BLaER1 (cell line): Measurements from ENCODE around the gene XCL2.
"Not testable (repeated sequence)": the region's sequence is repeated elsewhere in the genome, so short reads cannot be mapped to it uniquely, and the experiment has no call there.

ENCODE experiments used
- H3K27ac ChIP-seq: shearing (Covaris generic); formaldehyde crosslinking; 2 replicates; pipeline ENCODE4 v1.8.1; 2022
- H3K27me3 ChIP-seq: shearing (Covaris generic); formaldehyde crosslinking; 2 replicates; pipeline ENCODE4 v1.8.1; 2022
- H3K36me3 ChIP-seq: shearing (Covaris generic); formaldehyde crosslinking; 2 replicates; pipeline ENCODE4 v1.8.1; 2022
- H3K4me1 ChIP-seq: shearing (Covaris generic); formaldehyde crosslinking; 2 replicates; pipeline ENCODE4 v1.8.1; 2022
- H3K4me2 ChIP-seq: shearing (Covaris generic); formaldehyde crosslinking; 2 replicates; pipeline ENCODE4 v1.8.1; 2022
- H3K4me3 ChIP-seq: shearing (Covaris generic); formaldehyde crosslinking; 2 replicates; pipeline ENCODE4 v1.8.1; 2022
- H3K9ac ChIP-seq: shearing (Covaris generic); formaldehyde crosslinking; 2 replicates; pipeline ENCODE4 v1.8.1; 2022
- H3K9me3 ChIP-seq: shearing (Covaris generic); formaldehyde crosslinking; 2 replicates; pipeline ENCODE4 v1.8.1; 2022
- H4K20me1 ChIP-seq: shearing (Covaris generic); formaldehyde crosslinking; 2 replicates; pipeline ENCODE4 v1.8.1; 2022
- Cebpa-rat ChIP-seq: shearing (Covaris generic); IDR thresholded peaks from 2 replicates; pipeline ENCODE4 v1.8.1; 2022

The XCL2 gene

DNA sequence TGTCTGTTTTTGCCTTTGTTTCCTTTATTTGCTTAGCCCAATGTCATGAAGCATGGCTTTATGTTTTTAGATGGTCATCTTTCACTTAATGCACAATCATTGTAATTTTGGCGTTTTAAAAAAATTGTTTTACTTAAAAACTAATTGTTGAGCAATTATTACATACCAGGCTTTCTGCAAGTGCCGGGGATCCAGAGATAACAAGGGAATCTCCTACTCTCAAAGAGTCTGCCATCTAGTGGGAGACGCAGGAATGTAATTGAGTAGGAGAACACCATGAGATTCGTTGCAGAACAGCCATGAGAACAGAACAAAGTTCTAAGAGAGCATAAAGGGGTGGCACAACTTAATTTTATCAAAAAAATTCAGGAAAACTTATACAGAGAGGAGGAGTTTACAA lies 30.4 kb upstream of the XCL2 start:
- not testable (repeated sequence) for H4K20me1 ChIP-seq, H3K9me3 ChIP-seq, H3K4me3 ChIP-seq, H3K9ac ChIP-seq, H3K27ac ChIP-seq, H3K4me1 ChIP-seq, H3K4me2 ChIP-seq, H3K36me3 ChIP-seq, H3K27me3 ChIP-seq

DNA sequence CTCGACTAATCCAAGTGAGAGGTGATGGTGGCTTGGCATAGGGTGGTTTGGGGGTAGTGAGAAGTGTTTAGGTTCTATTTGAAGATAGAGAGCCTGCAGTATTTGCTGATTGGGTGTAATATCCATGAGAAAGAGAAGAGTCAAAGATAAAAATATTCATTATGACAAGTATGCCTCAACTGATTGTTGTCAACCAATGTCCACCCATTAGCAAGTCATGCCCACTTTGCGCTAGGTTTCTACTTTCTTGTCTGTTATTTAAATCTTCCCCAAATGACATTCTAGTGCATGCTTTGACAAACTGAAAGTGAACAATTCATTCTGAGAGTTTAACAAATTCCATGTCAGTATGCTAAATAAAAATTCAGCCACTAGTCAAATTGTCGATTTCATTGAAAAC lies 28.8 kb upstream of the XCL2 start:
- H4K20me1 ChIP-seq: no peaks in the 10 kb centered on the region
- no peaks in the 10 kb centered on the region for H3K36me3 ChIP-seq
- no peaks in the 10 kb centered on the region for H3K9me3 ChIP-seq
- H3K4me3 ChIP-seq: no peak overlapping the region
- no peak overlapping the region for H3K9ac ChIP-seq
- H3K27ac ChIP-seq: no peak overlapping the region
- no peak for TF ChIP-seq Cebpa-rat
- no peaks in the 10 kb centered on the region for H3K27me3 ChIP-seq
- H3K4me1 ChIP-seq: no peaks in the 10 kb centered on the region
- H3K4me2 ChIP-seq: no peak overlapping the region

DNA sequence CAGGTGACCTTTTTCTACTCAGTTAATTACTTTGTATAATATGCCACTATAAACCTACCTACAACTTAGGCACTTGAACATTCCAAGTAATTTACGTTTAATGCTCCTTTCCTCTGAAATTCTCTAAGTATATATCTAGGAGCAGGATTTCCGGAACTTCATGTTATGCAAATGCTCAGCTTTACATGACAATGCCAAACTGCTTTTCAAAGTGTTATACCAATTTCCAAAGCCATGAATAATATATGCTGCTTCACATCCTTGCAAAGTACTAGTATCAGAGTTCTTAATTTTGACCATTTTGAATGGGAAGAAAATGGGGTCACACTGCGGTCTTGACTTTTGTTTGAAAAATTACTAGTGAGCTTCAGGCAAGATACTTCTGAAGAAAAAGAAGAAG lies 26.9 kb upstream of the XCL2 start:
- Histone ChIP-seq H3K27me3 (no peaks in the 10 kb centered on the region), H3K36me3 (no peaks in the 10 kb centered on the region), H3K9ac (no peak overlapping the region), H4K20me1 (no peaks in the 10 kb centered on the region), H3K4me2 (no peak overlapping the region), H3K4me3 (no peak overlapping the region), H3K4me1 (no peaks in the 10 kb centered on the region), H3K27ac (no peak overlapping the region), H3K9me3 (no peaks in the 10 kb centered on the region)
- no peak for TF ChIP-seq Cebpa-rat

DNA sequence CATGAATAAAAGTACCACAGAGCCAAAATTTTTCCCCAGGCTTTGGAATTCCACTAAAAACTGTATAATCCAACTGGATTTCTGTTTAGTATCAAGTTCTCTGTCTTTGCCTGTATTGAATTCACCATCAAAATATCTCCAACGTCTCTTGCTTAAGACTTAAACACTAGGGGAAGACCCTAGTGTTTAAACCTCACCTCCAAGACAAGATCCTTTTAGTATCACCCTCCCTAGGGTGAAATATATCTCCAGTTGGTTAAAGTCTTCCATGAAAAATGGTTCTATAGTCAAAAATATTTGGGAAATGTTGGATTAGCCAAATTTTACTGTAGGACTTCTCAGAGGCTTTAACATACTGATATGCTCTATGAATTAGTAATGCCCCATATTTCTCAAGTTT lies 24.5 kb upstream of the XCL2 start:
- Histone ChIP-seq H3K4me2 (no peak overlapping the region), H3K27me3 (no peaks in the 10 kb centered on the region), H3K9ac (no peak overlapping the region), H3K4me1 (no peaks in the 10 kb centered on the region), H3K27ac (no peak overlapping the region), H4K20me1 (no peaks in the 10 kb centered on the region), H3K36me3 (no peaks in the 10 kb centered on the region), H3K4me3 (no peak overlapping the region), H3K9me3 (no peaks in the 10 kb centered on the region)
- TF ChIP-seq Cebpa-rat: no peak

DNA sequence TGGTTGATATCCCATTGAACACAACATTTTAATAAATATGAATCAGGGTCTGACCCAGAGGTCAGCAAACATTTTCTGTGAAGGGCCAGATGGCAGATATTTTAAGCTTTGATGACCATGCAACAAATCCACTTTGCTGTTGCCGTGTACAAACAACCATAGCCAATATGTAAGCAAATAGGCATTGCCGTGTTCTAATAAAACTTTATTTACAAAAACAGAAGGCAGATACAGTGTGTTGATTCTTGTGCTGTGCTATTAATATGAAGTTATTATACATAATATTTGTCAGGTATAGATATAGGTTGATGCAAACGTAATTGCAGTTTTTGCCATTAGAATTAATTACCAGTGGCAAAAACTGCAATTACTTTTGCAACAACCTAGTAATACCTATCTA lies 23.8 kb upstream of the XCL2 start:
- H3K4me3 ChIP-seq: no peak overlapping the region
- no peak for TF ChIP-seq Cebpa-rat
- no peak overlapping the region for H3K4me2 ChIP-seq

DNA sequence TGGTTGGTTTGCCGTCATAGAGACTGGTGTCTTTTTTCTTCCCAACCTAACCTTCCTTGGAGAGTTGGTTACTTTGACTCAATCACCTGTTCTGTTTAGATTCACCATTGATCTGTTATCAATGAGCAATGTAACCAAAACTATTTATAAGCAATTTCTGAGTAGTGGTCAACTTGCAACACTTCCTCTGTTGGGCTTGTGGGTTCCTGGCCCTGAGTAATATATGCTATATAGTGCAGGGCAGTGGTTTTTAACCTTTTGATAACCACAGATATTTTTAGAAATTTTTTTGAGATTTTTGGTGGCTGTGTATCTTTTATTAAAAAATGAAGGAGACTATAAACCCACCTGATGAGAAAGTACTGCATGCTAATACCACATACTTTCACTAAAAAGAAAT lies 23.2 kb upstream of the XCL2 start:
- H3K9me3 ChIP-seq: no peaks in the 10 kb centered on the region
- no peaks in the 10 kb centered on the region for H3K4me1 ChIP-seq
- H4K20me1 ChIP-seq: no peaks in the 10 kb centered on the region
- H3K36me3 ChIP-seq: no peaks in the 10 kb centered on the region
- TF ChIP-seq Cebpa-rat: no peak
- H3K4me2 ChIP-seq: no peak overlapping the region
- no peak overlapping the region for H3K27ac ChIP-seq
- no peak overlapping the region for H3K9ac ChIP-seq
- H3K27me3 ChIP-seq: no peaks in the 10 kb centered on the region
- H3K4me3 ChIP-seq: no peak overlapping the region

More for the DNA sequence above, 23.8 kb upstream of the XCL2 start:
- Histone ChIP-seq H3K27me3 (no peaks in the 10 kb centered on the region), H3K9me3 (no peaks in the 10 kb centered on the region), H3K27ac (no peak overlapping the region), H3K4me1 (no peaks in the 10 kb centered on the region), H3K9ac (no peak overlapping the region), H4K20me1 (no peaks in the 10 kb centered on the region), H3K36me3 (no peaks in the 10 kb centered on the region)

DNA sequence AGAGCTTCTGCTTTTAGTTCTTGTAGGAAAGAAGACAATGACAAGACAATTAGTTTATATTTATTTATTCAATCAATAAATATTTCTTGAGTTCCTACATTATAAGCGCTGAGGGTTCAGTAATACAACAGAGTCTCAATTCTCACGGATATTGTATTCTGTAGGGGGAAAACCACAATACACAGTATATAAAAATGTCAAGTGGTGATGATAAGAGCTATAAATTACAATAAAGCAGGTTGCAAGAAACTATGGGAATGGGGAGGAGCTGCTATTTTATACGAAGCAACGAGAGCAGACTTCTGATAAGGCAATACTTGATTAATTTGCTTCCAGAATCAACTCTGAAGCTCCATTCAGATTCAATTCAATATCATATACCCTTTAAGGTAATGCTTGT lies 22.0 kb upstream of the XCL2 start:
- Histone ChIP-seq H3K9ac (no peak overlapping the region), H3K9me3 (no peaks in the 10 kb centered on the region), H3K27me3 (no peaks in the 10 kb centered on the region), H3K36me3 (no peaks in the 10 kb centered on the region), H3K4me3 (no peak overlapping the region), H3K4me1 (no peaks in the 10 kb centered on the region), H4K20me1 (no peaks in the 10 kb centered on the region), H3K27ac (no peak overlapping the region), H3K4me2 (no peak overlapping the region)
- TF ChIP-seq Cebpa-rat: no peak

DNA sequence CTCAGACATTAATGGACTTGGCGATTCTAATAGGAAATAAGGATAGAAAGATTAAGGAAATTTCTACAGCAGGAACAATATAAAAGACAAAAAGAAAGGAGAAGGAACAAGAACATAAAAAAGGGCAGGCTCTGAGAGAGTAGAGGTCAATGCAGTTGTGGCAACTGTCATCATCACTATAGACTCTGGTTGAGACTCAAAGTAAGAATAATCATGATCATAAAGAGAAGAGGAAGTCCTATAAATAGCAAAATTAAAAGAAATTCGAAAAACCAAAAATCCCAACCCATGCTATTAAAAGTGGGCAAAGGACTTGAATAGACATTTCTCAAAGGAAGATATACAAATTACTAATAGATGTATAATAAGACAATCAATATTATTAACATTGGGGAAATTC lies 18.2 kb upstream of the XCL2 start:
- Histone ChIP-seq H3K36me3 (no peaks in the 10 kb centered on the region), H3K4me3 (no peak overlapping the region), H3K27me3 (no peaks in the 10 kb centered on the region), H3K27ac (no peak overlapping the region), H3K4me1 (no peaks in the 10 kb centered on the region), H4K20me1 (no peaks in the 10 kb centered on the region), H3K9ac (no peak overlapping the region), H3K4me2 (no peak overlapping the region), H3K9me3 (no peaks in the 10 kb centered on the region)
- no peak for TF ChIP-seq Cebpa-rat

DNA sequence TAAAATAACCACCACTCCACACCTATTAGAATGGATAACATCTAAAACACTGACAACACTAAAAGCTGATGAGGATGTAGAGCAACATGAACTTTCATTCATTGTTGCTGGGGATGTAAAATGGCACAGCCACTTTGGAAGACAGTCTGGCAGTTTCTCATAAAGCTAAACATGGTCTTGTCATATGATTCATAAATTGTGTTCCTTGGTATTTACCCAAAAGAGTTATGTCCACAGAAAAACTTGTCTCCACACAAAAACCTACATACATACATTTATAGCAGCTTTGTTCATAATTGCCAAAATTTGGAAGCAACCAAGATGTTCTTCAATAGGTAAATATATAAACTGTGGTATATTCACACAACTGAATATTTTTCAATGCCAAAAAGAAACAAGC lies 16.6 kb upstream of the XCL2 start:
- H3K27me3 ChIP-seq: no peaks in the 10 kb centered on the region
- H3K9me3 ChIP-seq: no peaks in the 10 kb centered on the region
- H3K9ac ChIP-seq: no peak overlapping the region
- no peak for TF ChIP-seq Cebpa-rat
- H3K27ac ChIP-seq: no peak overlapping the region
- no peaks in the 10 kb centered on the region for H3K4me1 ChIP-seq
- no peaks in the 10 kb centered on the region for H4K20me1 ChIP-seq
- H3K4me2 ChIP-seq: no peak overlapping the region
- no peak overlapping the region for H3K4me3 ChIP-seq
- H3K36me3 ChIP-seq: no peaks in the 10 kb centered on the region

DNA sequence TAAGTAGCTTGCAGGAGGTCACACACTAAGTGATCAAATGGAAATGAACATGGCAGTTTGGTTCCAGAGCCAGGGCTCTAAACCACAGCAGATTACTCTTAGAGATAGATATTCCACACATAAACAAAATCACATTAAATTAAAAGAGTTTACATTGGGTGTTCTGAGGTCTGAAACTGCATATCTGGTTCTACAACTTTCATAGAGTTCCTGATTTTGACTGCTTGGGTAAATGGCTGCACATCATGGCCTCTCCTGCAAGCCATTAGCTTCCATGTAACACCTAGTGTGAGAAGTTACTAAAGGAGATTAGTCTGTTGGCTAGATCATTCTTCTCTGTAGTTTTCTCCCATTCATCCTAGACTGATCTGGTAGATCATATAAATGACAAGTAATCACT lies 12.8 kb upstream of the XCL2 start:
- no peak for TF ChIP-seq Cebpa-rat
- Histone ChIP-seq H3K27me3 (no peaks in the 10 kb centered on the region), H3K9ac (no peak overlapping the region), H3K27ac (no peak overlapping the region), H3K36me3 (no peaks in the 10 kb centered on the region), H4K20me1 (no peaks in the 10 kb centered on the region), H3K4me2 (no peak overlapping the region), H3K4me3 (no peak overlapping the region), H3K9me3 (no peaks in the 10 kb centered on the region), H3K4me1 (no peaks in the 10 kb centered on the region)

DNA sequence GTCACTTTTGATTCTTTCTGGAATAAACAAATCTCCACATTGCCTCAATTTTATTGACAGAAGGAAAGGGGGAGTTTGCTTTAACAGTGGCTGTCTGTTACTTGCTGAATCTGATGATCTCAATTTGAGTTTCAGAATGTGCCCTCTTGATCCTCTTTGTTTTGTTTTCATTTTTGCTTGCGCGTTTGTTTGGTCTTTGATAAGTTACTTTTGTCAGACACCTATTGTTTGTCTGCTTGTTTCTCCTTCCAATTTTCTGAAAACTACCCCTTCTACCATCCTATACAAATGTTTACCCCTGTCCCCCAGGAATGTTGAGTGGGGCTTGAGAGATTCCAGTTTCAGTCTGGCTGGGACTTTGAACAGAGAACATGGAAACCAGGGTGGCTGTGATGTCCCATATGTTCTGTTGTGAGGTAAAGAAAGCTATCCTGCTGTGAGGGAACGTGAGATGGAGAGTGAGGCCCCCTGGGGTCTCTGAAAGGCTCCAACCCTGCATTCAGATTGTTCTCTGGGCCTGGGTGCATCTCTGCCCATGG lies 11.8 kb upstream of the XCL2 start:
- H4K20me1 ChIP-seq: no peaks in the 10 kb centered on the region
- no peaks in the 10 kb centered on the region for H3K27me3 ChIP-seq
- no peak overlapping the region for H3K4me3 ChIP-seq
- no peak for TF ChIP-seq Cebpa-rat
- no peaks in the 10 kb centered on the region for H3K36me3 ChIP-seq
- H3K27ac ChIP-seq: no peak overlapping the region
- H3K4me1 ChIP-seq: no peaks in the 10 kb centered on the region
- no peaks in the 10 kb centered on the region for H3K9me3 ChIP-seq
- no peak overlapping the region for H3K4me2 ChIP-seq
- H3K9ac ChIP-seq: no peak overlapping the region
